Ishikawa (cell line): ENCODE data around the gene LYZL1.

Source experiments
- CEBPB ChIP-seq: IDR thresholded peaks from 2 replicates; pipeline ENCODE4 v1.6.1; 2012
- CREB1 ChIP-seq: IDR thresholded peaks from 2 replicates; pipeline ENCODE4 v1.6.1; 2012; ENCODE audit warnings: low read depth
- EGR1 ChIP-seq: IDR thresholded peaks from 2 replicates; pipeline ENCODE4 v1.6.1; 2012
- EP300 ChIP-seq: IDR thresholded peaks from 2 replicates; pipeline ENCODE4 v1.6.1; 2012; ENCODE audit warnings: borderline replicate concordance
- FOXM1 ChIP-seq: IDR thresholded peaks from 2 replicates; pipeline ENCODE4 v1.6.1; 2012; ENCODE audit warnings: low read depth, borderline replicate concordance
- NFIC ChIP-seq: IDR thresholded peaks from 2 replicates; pipeline ENCODE4 v1.6.1; 2012
- RAD21 ChIP-seq: IDR thresholded peaks from 2 replicates; pipeline ENCODE4 v1.6.1; 2012; ENCODE audit warnings: low read depth
- TAF1 ChIP-seq: IDR thresholded peaks from 2 replicates; pipeline ENCODE4 v1.6.1; 2012; ENCODE audit warnings: low read depth, mild to moderate bottlenecking
- TCF12 ChIP-seq: IDR thresholded peaks from 2 replicates; pipeline ENCODE4 v1.6.1; 2012; ENCODE audit warnings: low read depth
- TEAD4 ChIP-seq: IDR thresholded peaks from 2 replicates; pipeline ENCODE4 v1.6.1; 2012
- USF1 ChIP-seq: IDR thresholded peaks from 2 replicates; pipeline ENCODE4 v1.6.1; 2012
- YY1 ChIP-seq: IDR thresholded peaks from 2 replicates; pipeline ENCODE4 v1.6.1; 2012; ENCODE audit warnings: low read depth
- TF ChIP-seq, protein P1 (sequence below): IDR thresholded peaks from 2 replicates; pipeline ENCODE4 v1.6.1; 2012
- TF ChIP-seq, protein P2 (sequence below): IDR thresholded peaks from 2 replicates; pipeline ENCODE4 v1.6.1; 2012; ENCODE audit warnings: low read depth, mild to moderate bottlenecking

LYZL1 gene

GRCh38 chr10:29306688-29307087, 17.8 kb downstream of the LYZL1 start:
- no peak for TF ChIP-seq USF1
- no peak for TF ChIP-seq NFIC
- no peak for TF ChIP-seq EGR1

GRCh38 chr10:29309465-29309864, 20.6 kb downstream of the LYZL1 start:
- TF ChIP-seq RAD21: no peak
- TF ChIP-seq, protein P1, sequence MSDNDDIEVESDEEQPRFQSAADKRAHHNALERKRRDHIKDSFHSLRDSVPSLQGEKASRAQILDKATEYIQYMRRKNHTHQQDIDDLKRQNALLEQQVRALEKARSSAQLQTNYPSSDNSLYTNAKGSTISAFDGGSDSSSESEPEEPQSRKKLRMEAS: no peak
- no peak for TF ChIP-seq TEAD4
- TF ChIP-seq, protein P2, sequence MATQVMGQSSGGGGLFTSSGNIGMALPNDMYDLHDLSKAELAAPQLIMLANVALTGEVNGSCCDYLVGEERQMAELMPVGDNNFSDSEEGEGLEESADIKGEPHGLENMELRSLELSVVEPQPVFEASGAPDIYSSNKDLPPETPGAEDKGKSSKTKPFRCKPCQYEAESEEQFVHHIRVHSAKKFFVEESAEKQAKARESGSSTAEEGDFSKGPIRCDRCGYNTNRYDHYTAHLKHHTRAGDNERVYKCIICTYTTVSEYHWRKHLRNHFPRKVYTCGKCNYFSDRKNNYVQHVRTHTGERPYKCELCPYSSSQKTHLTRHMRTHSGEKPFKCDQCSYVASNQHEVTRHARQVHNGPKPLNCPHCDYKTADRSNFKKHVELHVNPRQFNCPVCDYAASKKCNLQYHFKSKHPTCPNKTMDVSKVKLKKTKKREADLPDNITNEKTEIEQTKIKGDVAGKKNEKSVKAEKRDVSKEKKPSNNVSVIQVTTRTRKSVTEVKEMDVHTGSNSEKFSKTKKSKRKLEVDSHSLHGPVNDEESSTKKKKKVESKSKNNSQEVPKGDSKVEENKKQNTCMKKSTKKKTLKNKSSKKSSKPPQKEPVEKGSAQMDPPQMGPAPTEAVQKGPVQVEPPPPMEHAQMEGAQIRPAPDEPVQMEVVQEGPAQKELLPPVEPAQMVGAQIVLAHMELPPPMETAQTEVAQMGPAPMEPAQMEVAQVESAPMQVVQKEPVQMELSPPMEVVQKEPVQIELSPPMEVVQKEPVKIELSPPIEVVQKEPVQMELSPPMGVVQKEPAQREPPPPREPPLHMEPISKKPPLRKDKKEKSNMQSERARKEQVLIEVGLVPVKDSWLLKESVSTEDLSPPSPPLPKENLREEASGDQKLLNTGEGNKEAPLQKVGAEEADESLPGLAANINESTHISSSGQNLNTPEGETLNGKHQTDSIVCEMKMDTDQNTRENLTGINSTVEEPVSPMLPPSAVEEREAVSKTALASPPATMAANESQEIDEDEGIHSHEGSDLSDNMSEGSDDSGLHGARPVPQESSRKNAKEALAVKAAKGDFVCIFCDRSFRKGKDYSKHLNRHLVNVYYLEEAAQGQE: no peak

GRCh38 chr10:29313071-29313470, 24.2 kb downstream of the LYZL1 start:
- TF ChIP-seq TCF12 (no peak), NFIC (no peak), CREB1 (no peak), TEAD4 (no peak), YY1 (no peak), CEBPB (no peak)
- TF ChIP-seq, protein P1: no peak

GRCh38 chr10:29314726-29315125, 25.9 kb downstream of the LYZL1 start:
- no peak for TF ChIP-seq YY1

GRCh38 chr10:29315814-29316213, 26.9 kb downstream of the LYZL1 start:
- TF ChIP-seq, protein P2: no peak
- no peak for TF ChIP-seq RAD21
- no peak for TF ChIP-seq USF1
- TF ChIP-seq TCF12: no peak
- TF ChIP-seq CREB1: no peak
- no peak for TF ChIP-seq EGR1
- no peak for TF ChIP-seq TAF1
- no peak for TF ChIP-seq TEAD4
- TF ChIP-seq, protein P1: no peak

GRCh38 chr10:29316308-29317026, 27.6 kb downstream of the LYZL1 start:
- TF ChIP-seq TCF12 (no peak), TAF1 (no peak), EP300 (no peak), NFIC (no peak), CEBPB (no peak), FOXM1 (no peak), YY1 (no peak), USF1 (no peak), RAD21 (no peak), TEAD4 (no peak), EGR1 (no peak)
- TF ChIP-seq, protein P1: no peak
